Loucy (cell line): ENCODE results near the gene LFNG.

Experiments
- H2AFZ ChIP-seq: fragments of 200-600 bp; sonication (generic); 2 replicates; pipeline ENCODE4 v1.6.0; 2016; ENCODE audit warnings: antibody characterized with exemption, mild to moderate bottlenecking, low read length, moderate library complexity
- H3F3A ChIP-seq: fragments of 200-600 bp; 2 replicates; pipeline ENCODE4 v1.6.0; 2016; ENCODE audit warnings: antibody characterized with exemption, low read depth, mild to moderate bottlenecking
- H3K27me3 ChIP-seq: fragments of 200-600 bp; sonication (generic); 2 replicates; pipeline ENCODE4 v1.6.1; 2014; ENCODE audit warnings: low read length, mild to moderate bottlenecking; ENCODE audit not compliant: insufficient read depth, poor library complexity, severe bottlenecking
- H3K36me3 ChIP-seq: fragments of 200-600 bp; sonication (generic); 2 replicates; pipeline ENCODE4 v1.6.1; 2016; ENCODE audit warnings: low read length; ENCODE audit not compliant: insufficient read depth
- H3K4me1 ChIP-seq: fragments of 200-600 bp; sonication (generic); 2 replicates; pipeline ENCODE4 v1.5.1; 2014; ENCODE audit warnings: low read length, mild to moderate bottlenecking; ENCODE audit not compliant: insufficient read depth, poor library complexity, severe bottlenecking
- H3K4me2 ChIP-seq: fragments of 200-600 bp; sonication (generic); 2 replicates; pipeline ENCODE4 v1.6.0; 2014; ENCODE audit warnings: antibody characterized with exemption, low read length, low read depth, mild to moderate bottlenecking; ENCODE audit not compliant: poor library complexity, severe bottlenecking
- H3K4me3 ChIP-seq: fragments of 200-600 bp; sonication (generic); 2 replicates; pipeline ENCODE4 v1.5.1; 2014; ENCODE audit warnings: low read length, mild to moderate bottlenecking, mixed read lengths; ENCODE audit not compliant: poor library complexity, severe bottlenecking
- H3K79me2 ChIP-seq: fragments of 200-600 bp; sonication (generic); 2 replicates; pipeline ENCODE4 v1.6.1; 2014; ENCODE audit warnings: low read length; ENCODE audit not compliant: insufficient read depth
- H3K9ac ChIP-seq: fragments of 200-600 bp; sonication (generic); 2 replicates; pipeline ENCODE4 v1.6.0; 2014; ENCODE audit warnings: mild to moderate bottlenecking, low read depth, low read length, moderate library complexity; ENCODE audit not compliant: poor library complexity, severe bottlenecking
- H3K9me2 ChIP-seq: fragments of 200-600 bp; sonication (generic); replicated peaks from 2 replicates; pipeline ENCODE4 v1.6.1; 2016; ENCODE audit warnings: low read depth, low read length, mixed read lengths
- H3K9me3 ChIP-seq: fragments of 200-600 bp; sonication (generic); 2 replicates; pipeline ENCODE4 v1.6.1; 2014; ENCODE audit warnings: mild to moderate bottlenecking, antibody characterized with exemption, low read length, low read depth; ENCODE audit not compliant: insufficient read depth
- H4K20me1 ChIP-seq: fragments of 200-600 bp; sonication (generic); 2 replicates; pipeline ENCODE4 v1.6.0; 2014; ENCODE audit warnings: antibody characterized with exemption, low read length, mild to moderate bottlenecking; ENCODE audit not compliant: insufficient read depth, poor library complexity, severe bottlenecking
- CTCF ChIP-seq: fragments of 200-600 bp; sonication (generic); conservative IDR thresholded peaks from 2 replicates; pipeline ENCODE4 v1.5.1; 2014; ENCODE audit warnings: mild to moderate bottlenecking, antibody characterized with exemption, low read length
- EZH2phosphoT487 ChIP-seq: fragments of 200-600 bp; IDR thresholded peaks from 2 replicates; pipeline ENCODE4 v1.6.1; 2018; ENCODE audit warnings: antibody characterized with exemption, mild to moderate bottlenecking, moderate library complexity, borderline replicate concordance

LFNG gene

GRCh38 chr7:2541291-2542010 is 21.9 kb downstream of the LFNG start:
- H3K4me2 ChIP-seq = no peak overlapping the region
- no peaks in the 10 kb centered on the region for H3K4me1 ChIP-seq
- H4K20me1 ChIP-seq = no peaks in the 10 kb centered on the region
- H3K79me2 ChIP-seq = no peaks in the 10 kb centered on the region
- no peaks in the 10 kb centered on the region for H3F3A ChIP-seq
- H3K27me3 ChIP-seq = no peaks in the 10 kb centered on the region
- no peak overlapping the region for H3K9ac ChIP-seq
- H3K9me2 ChIP-seq = no peaks in the 10 kb centered on the region
- TF ChIP-seq EZH2phosphoT487 (no peak), CTCF (no peak)
- H2AFZ ChIP-seq = no peak overlapping the region
- H3K36me3 ChIP-seq = peaks cover 50% of the 10 kb centered on the region; the same call in 1 of the 2 replicates
- H3K9me3 ChIP-seq = no peaks in the 10 kb centered on the region
- H3K4me3 ChIP-seq = no peak overlapping the region

- peaks cover 3% of the 10 kb centered on the region; the same call in 1 of the 2 replicates for H3K79me2 ChIP-seq
- H3K9me2 ChIP-seq = no peaks in the 10 kb centered on the region
- H2AFZ ChIP-seq = no peak overlapping the region
- no peaks in the 10 kb centered on the region for H3K27me3 ChIP-seq
- H3K36me3 ChIP-seq = peaks cover 55% of the 10 kb centered on the region; the same call in 1 of the 2 replicates
- no peak overlapping the region for H3K9ac ChIP-seq
- no peak overlapping the region for H3K4me3 ChIP-seq
- H3K9me3 ChIP-seq = no peaks in the 10 kb centered on the region
- TF ChIP-seq EZH2phosphoT487 (no peak), CTCF (no peak)
- peaks cover 3% of the 10 kb centered on the region for H4K20me1 ChIP-seq
- H3K4me2 ChIP-seq = no peak overlapping the region
- no peaks in the 10 kb centered on the region for H3K4me1 ChIP-seq
- no peaks in the 10 kb centered on the region for H3F3A ChIP-seq
Measured at GRCh38 chr7:2542011-2542915, 22.7 kb downstream of the LFNG start.

GRCh38 chr7:2542916-2543871 is 23.6 kb downstream of the LFNG start:
- Histone ChIP-seq H3K9me2 (no peaks in the 10 kb centered on the region), H3K4me3 (no peak overlapping the region), H2AFZ (no peak overlapping the region), H3K9ac (no peak overlapping the region), H3K27me3 (no peaks in the 10 kb centered on the region), H3F3A (no peaks in the 10 kb centered on the region), H4K20me1 (peaks cover 3% of the 10 kb centered on the region), H3K79me2 (peaks cover 3% of the 10 kb centered on the region; the same call in 1 of the 2 replicates), H3K9me3 (no peaks in the 10 kb centered on the region), H3K4me2 (no peak overlapping the region), H3K36me3 (peaks cover 60% of the 10 kb centered on the region; the same call in 1 of the 2 replicates), H3K4me1 (no peaks in the 10 kb centered on the region)
- TF ChIP-seq EZH2phosphoT487 (no peak), CTCF (no peak)
